CD4-positive, alpha-beta memory T cell (primary cell): ENCODE results near the gene AIFM3. TPM values are rescaled to one million over a fixed set of nuclear protein-coding genes. Genes with fewer than 3 reads are reported as not detected.

Experiments
- CTCF ChIA-PET: fragments of 350-600 bp; sonication (Branson Sonifier 250); formaldehyde crosslinking; loops from one replicate; lab custom pipeline; 2021; ENCODE audit warnings: inconsistent platforms; ENCODE audit not compliant: partially characterized antibody; lab: Charles Lee
- POLR2A ChIA-PET: fragments of 350-600 bp; sonication (Branson Sonifier 250); formaldehyde crosslinking; loops from one replicate; lab custom pipeline; 2021; ENCODE audit not compliant: partially characterized antibody; lab: Charles Lee
- DNase-seq, 5 donors: peaks; one replicate each; pipeline versions ENCODE4 v3.0.0 to v3.0.0-alpha.2; 2020 to 2022; ENCODE audit warnings: mixed read lengths in 1 of 5
- H3K27ac ChIP-seq: one replicate; pipeline ENCODE4 v1.7.0; 2013; ENCODE audit warnings: low read depth, low read length
- H3K27me3 ChIP-seq: 2 replicates; pipeline ENCODE4 v1.7.0; 2013; ENCODE audit warnings: mild to moderate bottlenecking, low read length, moderate library complexity; ENCODE audit not compliant: insufficient read depth
- H3K36me3 ChIP-seq: 2 replicates; pipeline ENCODE4 v1.7.0; 2013; ENCODE audit warnings: mild to moderate bottlenecking, low read length, moderate library complexity; ENCODE audit not compliant: insufficient read depth
- H3K4me1 ChIP-seq: 2 replicates; pipeline ENCODE4 v1.7.0; 2013; ENCODE audit warnings: mild to moderate bottlenecking, low read length, moderate library complexity; ENCODE audit not compliant: insufficient read depth
- H3K4me3 ChIP-seq, 2 donors: one replicate each; pipeline ENCODE4 v1.7.0; 2013; ENCODE audit warnings: low read length in 2 of 2, mild to moderate bottlenecking in 1 of 2
- H3K9me3 ChIP-seq, 2 donors: one replicate each; pipeline ENCODE4 v1.7.0; 2013; ENCODE audit warnings: low read length in 2 of 2, control low read depth in 1 of 2; ENCODE audit not compliant: control insufficient read depth in 1 of 2
- H3K27ac Mint-ChIP-seq, 7 donors: one replicate each; pipeline ENCODE4 v1.8.0; 2020 to 2021; ENCODE audit warnings: mixed read lengths in 7 of 7, mild to moderate bottlenecking in 6 of 7, inconsistent platforms in 3 of 7, moderate library complexity in 3 of 7
- H3K27me3 Mint-ChIP-seq, 2 donors: one replicate each; pipeline ENCODE4 v1.8.0; 2020 to 2021; ENCODE audit warnings: mixed read lengths in 2 of 2
- H3K36me3 Mint-ChIP-seq, 2 donors: one replicate each; pipeline ENCODE4 v1.8.0; 2020 to 2021; ENCODE audit warnings: mixed read lengths in 2 of 2, inconsistent platforms in 1 of 2, mild to moderate bottlenecking in 1 of 2
- H3K4me1 Mint-ChIP-seq, 4 donors: one replicate each; pipeline ENCODE4 v1.8.0; 2020 to 2021; ENCODE audit warnings: mixed read lengths in 4 of 4, mild to moderate bottlenecking in 1 of 4
- H3K4me3 Mint-ChIP-seq, 8 donors: one replicate each; pipeline ENCODE4 v1.8.0; 2020 to 2021; ENCODE audit warnings: mixed read lengths in 8 of 8, mild to moderate bottlenecking in 7 of 8, moderate library complexity in 6 of 8, inconsistent platforms in 3 of 8
- H3K9me3 Mint-ChIP-seq, 8 donors: one replicate each; pipeline ENCODE4 v1.8.0; 2020 to 2021; ENCODE audit warnings: mixed read lengths in 8 of 8, mild to moderate bottlenecking in 5 of 8, inconsistent platforms in 3 of 8, moderate library complexity in 1 of 8
- intact Hi-C: fragments of 100-400 bp; cut with micrococcal nuclease; formaldehyde crosslinking; loops from one replicate; pipeline ENCODE4 v1.15.1; 2023
- polyA plus RNA-seq, 2 donors: library from polyadenylated mRNA; unstranded; fragments of 300-500 nt; fragmentation: Illumina TruSeq; gene quantifications; one replicate each; pipeline ENCODE4 v1.2.3, GENCODE V29; 2021
- total RNA-seq, 2 experiments: library from RNA; stranded (reverse); gene quantifications; one replicate each; pipeline ENCODE4 v1.2.3, GENCODE V29; 2021

The AIFM3 gene
- total and polyA plus RNA-seq, 4 experiments from 2014 or later = 0.55 to 1.0 TPM; not detected in 2

DNA sequence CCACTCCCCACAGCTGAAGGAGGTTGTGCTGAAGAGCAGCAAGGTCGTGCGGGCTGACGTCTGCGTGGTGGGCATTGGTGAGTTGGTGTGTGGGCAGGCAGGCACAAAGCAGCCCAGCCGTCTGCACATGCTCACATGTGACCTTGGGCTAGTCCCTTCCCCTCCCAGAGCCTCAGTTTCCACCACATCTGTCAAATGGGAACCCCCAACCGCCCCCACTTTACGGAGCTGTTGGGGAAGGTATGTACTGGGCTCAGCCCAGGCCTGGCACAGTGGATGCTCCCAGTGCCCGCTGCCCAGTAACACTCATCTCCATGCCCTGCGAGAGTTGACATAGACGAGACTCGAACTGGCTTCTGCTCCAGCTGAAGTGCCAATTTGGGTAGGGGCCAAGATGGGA is 10.0 kb downstream of the AIFM3 start:
- H3K27me3 ChIP-seq = no peaks in the 10 kb centered on the region
- no peak overlapping the region for H3K27ac ChIP-seq
- no peak overlapping the region for H3K4me3 ChIP-seq
- Mint-ChIP-seq H3K9me3 (peaks cover 0 to 7% (median 0%) of the 10 kb centered on the region in 8 donors), H3K27ac (no peak overlapping the region), H3K4me1 (peaks cover 8 to 29% (median 15%) of the 10 kb centered on the region in 4 donors), H3K4me3 (no peak overlapping the region), H3K36me3 (peaks cover 0 to 7% of the 10 kb centered on the region in 2 donors), H3K27me3 (no peaks in the 10 kb centered on the region)
- H3K36me3 ChIP-seq = no peaks in the 10 kb centered on the region
- ChIA-PET CTCF (no interaction called here), POLR2A (interaction anchor here (1.4 kb wide), 1 partner anchor 25 kb away, joined by 3 read pairs; the partner anchor contains the start of gene THAP7)
- peaks cover 11% of the 10 kb centered on the region for H3K4me1 ChIP-seq
- H3K9me3 ChIP-seq = peaks cover 0 to 6% of the 10 kb centered on the region in 2 donors
- intact Hi-C loops = no loop called here
- DNase-seq = no peak

DNA sequence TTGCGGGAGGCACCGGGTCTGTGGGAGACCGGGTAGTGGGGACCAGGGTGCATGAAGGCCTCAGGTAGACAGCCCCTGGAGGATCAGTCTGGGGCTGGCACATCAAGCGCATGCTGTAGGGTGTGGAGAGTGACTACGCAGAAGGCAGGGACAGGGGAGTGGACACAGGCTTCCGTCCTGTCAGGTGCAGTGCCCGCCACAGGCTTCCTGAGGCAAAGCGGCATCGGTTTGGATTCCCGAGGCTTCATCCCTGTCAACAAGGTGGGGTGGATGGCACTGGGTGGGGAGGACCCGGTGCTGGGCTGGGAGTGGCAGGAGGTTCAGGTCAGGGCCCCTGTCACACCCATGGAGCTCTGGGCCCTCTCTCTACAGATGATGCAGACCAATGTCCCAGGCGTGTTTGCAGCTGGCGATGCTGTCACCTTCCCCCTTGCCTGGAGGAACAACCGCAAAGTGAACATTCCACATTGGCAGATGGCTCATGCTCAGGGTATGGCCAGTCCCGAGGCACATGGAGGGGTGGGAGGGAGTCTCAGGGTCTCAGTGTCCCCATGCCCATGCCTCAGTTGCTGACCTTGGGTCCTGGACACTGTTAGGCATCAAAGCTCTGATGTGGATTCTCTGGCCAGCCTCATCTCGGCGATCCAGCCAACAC is 10.6 kb downstream of the AIFM3 start:
- Histone ChIP-seq H3K36me3 (no peaks in the 10 kb centered on the region), H3K9me3 (peaks cover 0 to 6% of the 10 kb centered on the region in 2 donors), H3K27me3 (no peaks in the 10 kb centered on the region), H3K4me3 (no peak overlapping the region), H3K4me1 (peaks cover 14% of the 10 kb centered on the region), H3K27ac (no peak overlapping the region)
- H3K27me3 Mint-ChIP-seq = no peaks in the 10 kb centered on the region
- peak overlapping the region in 1 of 7 donors; percentile 55 for H3K27ac Mint-ChIP-seq
- intact Hi-C loops = no loop called here
- H3K36me3 Mint-ChIP-seq = peaks cover 0 to 9% of the 10 kb centered on the region in 2 donors
- CTCF ChIA-PET = no interaction called here
- POLR2A ChIA-PET = no interaction called here
- H3K4me3 Mint-ChIP-seq = no peak overlapping the region
- peaks cover 10 to 34% (median 18%) of the 10 kb centered on the region in 4 donors for H3K4me1 Mint-ChIP-seq
- peaks cover 0 to 7% (median 0%) of the 10 kb centered on the region in 8 donors for H3K9me3 Mint-ChIP-seq
- DNase-seq = no peak

DNA sequence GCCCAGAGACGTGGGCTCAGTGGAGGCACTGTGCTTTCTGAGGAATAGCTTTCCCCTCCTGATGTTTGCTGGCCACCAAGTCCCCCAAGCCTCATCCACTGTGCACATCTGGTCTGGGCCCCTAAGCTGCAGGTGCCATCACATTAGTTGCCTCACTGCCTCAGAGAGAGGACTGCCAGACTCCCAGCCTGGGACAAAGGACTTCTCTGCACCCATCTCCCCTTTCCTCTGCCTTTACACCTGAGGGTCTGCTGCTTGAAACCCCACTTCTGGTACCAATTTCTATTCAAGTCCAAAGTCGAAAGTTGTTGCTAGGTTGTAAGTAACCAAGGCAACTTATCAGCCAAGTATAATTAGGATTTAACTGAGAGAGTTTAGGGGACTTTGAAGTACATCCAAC is 11.4 kb downstream of the AIFM3 start:
- no peak for DNase-seq
- H3K27ac ChIP-seq = no peak overlapping the region
- POLR2A ChIA-PET = no interaction called here
- peaks cover 0 to 7% (median 0%) of the 10 kb centered on the region in 8 donors for H3K9me3 Mint-ChIP-seq
- H3K4me1 ChIP-seq = peaks cover 19% of the 10 kb centered on the region
- CTCF ChIA-PET = no interaction called here
- peak overlapping the region in 1 of 7 donors; percentile 90 for H3K27ac Mint-ChIP-seq
- H3K9me3 ChIP-seq = peaks cover 0 to 6% of the 10 kb centered on the region in 2 donors
- H3K4me3 Mint-ChIP-seq = no peak overlapping the region
- no peaks in the 10 kb centered on the region for H3K27me3 ChIP-seq
- H3K27me3 Mint-ChIP-seq = no peaks in the 10 kb centered on the region
- H3K36me3 Mint-ChIP-seq = peaks cover 0 to 12% of the 10 kb centered on the region in 2 donors
- no peak overlapping the region for H3K4me3 ChIP-seq
- intact Hi-C loops = no loop called here
- H3K4me1 Mint-ChIP-seq = peaks cover 13 to 39% (median 23%) of the 10 kb centered on the region in 4 donors
- H3K36me3 ChIP-seq = no peaks in the 10 kb centered on the region

DNA sequence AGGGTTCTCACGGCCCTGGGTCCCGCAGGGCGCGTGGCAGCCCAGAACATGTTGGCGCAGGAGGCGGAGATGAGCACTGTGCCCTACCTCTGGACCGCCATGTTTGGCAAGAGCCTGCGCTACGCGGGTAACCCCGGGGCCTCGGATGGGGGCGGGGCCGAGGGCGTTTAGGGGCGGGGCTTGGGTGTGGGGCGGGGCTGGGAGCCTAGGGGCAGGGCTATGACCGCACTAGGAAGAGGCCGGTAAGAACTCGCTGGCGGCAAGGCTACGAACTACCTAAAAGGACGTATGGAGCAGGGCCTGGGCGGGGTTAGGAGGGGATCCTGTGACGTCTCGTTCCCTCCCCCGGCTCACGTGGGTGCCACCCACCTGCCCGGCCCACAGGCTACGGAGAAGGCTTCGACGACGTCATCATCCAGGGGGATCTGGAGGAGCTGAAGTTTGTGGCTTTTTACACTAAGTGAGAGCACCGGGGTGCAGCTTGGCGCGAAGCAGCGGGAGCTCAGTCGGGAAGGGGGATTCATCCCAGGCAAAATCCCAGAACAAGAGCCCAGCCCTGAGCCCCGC is 12.3 kb downstream of the AIFM3 start:
- ChIA-PET CTCF (no interaction called here), POLR2A (interaction anchor here (0.8 kb wide), 1 partner anchor 11 kb away, joined by 3 read pairs; no protein-coding TSS in a partner anchor)
- Histone ChIP-seq H3K27ac (no peak overlapping the region), H3K9me3 (peaks cover 0 to 6% of the 10 kb centered on the region in 2 donors), H3K27me3 (no peaks in the 10 kb centered on the region), H3K36me3 (no peaks in the 10 kb centered on the region), H3K4me1 (peaks cover 19% of the 10 kb centered on the region), H3K4me3 (no peak overlapping the region)
- Mint-ChIP-seq H3K4me3 (peak overlapping the region in 7 of 8 donors; percentile 47 to 87 (median 67)), H3K27ac (peak overlapping the region; percentile 67 to 93 (median 86)), H3K27me3 (no peaks in the 10 kb centered on the region), H3K4me1 (peaks cover 19 to 47% (median 29%) of the 10 kb centered on the region in 4 donors), H3K36me3 (peaks cover 0 to 16% of the 10 kb centered on the region in 2 donors), H3K9me3 (peaks cover 0 to 7% (median 0%) of the 10 kb centered on the region in 8 donors)
- DNase-seq = peak; percentile 48 to 84 (median 64)
- intact Hi-C loops = no loop called here

DNA sequence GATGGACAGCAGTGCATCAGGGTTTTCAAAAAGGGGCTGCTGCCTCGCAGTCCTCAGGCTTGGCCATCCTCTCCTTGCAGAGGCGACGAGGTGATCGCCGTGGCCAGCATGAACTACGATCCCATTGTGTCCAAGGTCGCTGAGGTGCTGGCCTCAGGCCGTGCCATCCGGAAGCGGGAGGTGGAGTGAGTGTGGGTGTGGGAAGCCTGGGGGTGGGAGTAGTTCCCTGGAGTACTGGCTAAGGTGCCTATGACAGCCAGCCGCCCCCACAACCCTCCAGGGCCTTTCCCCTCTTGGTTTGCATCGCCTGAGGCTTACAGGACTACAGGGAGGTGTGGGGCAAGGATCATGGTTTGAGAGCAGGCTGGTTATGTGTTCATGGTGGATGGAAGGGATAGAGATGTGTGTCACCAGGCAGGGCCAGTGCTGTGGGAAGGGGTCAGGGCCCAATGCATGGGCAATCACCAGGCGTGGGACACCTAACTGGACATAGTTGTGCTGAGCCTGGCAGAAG is 12.9 kb downstream of the AIFM3 start:
- no peaks in the 10 kb centered on the region for H3K27me3 Mint-ChIP-seq
- peak overlapping the region in 7 of 8 donors; percentile 32 to 87 (median 55) for H3K4me3 Mint-ChIP-seq
- no peak overlapping the region for H3K4me3 ChIP-seq
- H3K4me1 ChIP-seq = peaks cover 19% of the 10 kb centered on the region
- H3K27me3 ChIP-seq = no peaks in the 10 kb centered on the region
- no peak overlapping the region for H3K27ac ChIP-seq
- H3K4me1 Mint-ChIP-seq = peaks cover 19 to 47% (median 29%) of the 10 kb centered on the region in 4 donors
- H3K27ac Mint-ChIP-seq = peak overlapping the region in 6 of 7 donors; percentile 1 to 95 (median 70)
- no peak for DNase-seq
- H3K36me3 Mint-ChIP-seq = peaks cover 0 to 16% of the 10 kb centered on the region in 2 donors
- H3K9me3 Mint-ChIP-seq = peaks cover 0 to 7% (median 0%) of the 10 kb centered on the region in 8 donors
- H3K9me3 ChIP-seq = peaks cover 0 to 6% of the 10 kb centered on the region in 2 donors
- CTCF ChIA-PET = no interaction called here
- no peaks in the 10 kb centered on the region for H3K36me3 ChIP-seq
- POLR2A ChIA-PET = interaction anchor here (0.8 kb wide), 1 partner anchor 10 kb away, joined by 3 read pairs; no protein-coding TSS in a partner anchor
- intact Hi-C loops = no loop called here

DNA sequence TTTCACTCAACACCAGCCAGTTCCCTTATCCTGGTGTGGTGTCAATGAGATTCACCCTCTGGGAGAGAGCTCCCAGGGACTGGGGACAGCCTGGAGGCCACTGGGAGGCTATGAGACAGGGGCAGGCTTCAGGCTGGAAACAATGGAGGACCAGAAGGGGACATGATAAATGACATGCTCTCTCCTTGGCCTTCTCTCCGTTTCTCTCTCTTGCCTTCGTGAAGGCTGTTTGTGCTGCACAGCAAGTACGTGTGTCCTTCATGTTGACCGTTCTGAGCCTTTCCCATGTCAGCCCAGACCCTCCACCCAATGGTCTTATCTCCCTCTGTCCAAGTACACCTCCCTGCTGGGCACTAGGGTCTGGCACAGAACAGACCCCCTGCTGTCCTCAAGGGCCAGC is 13.5 kb downstream of the AIFM3 start:
- ChIA-PET CTCF (no interaction called here), POLR2A (interaction anchor here (0.8 to 2.8 kb wide), 3 partner anchors 9 to 60 kb away, joined by 3 to 45 read pairs (median 4); partner anchors contain the start of gene THAP7)
- peaks cover 0 to 7% (median 0%) of the 10 kb centered on the region in 8 donors for H3K9me3 Mint-ChIP-seq
- Histone ChIP-seq H3K36me3 (peaks cover 3% of the 10 kb centered on the region), H3K4me1 (peaks cover 19% of the 10 kb centered on the region), H3K27ac (peak overlapping the region; percentile 77), H3K9me3 (peaks cover 0 to 6% of the 10 kb centered on the region in 2 donors), H3K4me3 (no peak overlapping the region), H3K27me3 (no peaks in the 10 kb centered on the region)
- intact Hi-C loops = no loop called here
- H3K27ac Mint-ChIP-seq = peak overlapping the region in 4 of 7 donors; percentile 59 to 95 (median 79)
- no peak for DNase-seq
- peaks cover 0 to 16% of the 10 kb centered on the region in 2 donors for H3K36me3 Mint-ChIP-seq
- H3K4me3 Mint-ChIP-seq = peak overlapping the region in 5 of 8 donors; percentile 39 to 87 (median 62)
- no peaks in the 10 kb centered on the region for H3K27me3 Mint-ChIP-seq
- peaks cover 19 to 47% (median 29%) of the 10 kb centered on the region in 4 donors for H3K4me1 Mint-ChIP-seq
